Muscle of leg (tissue), 11 donors: ENCODE measurements around the gene CENPA. TPM values are rescaled to one million over a fixed set of nuclear protein-coding genes. Genes with fewer than 3 reads are reported as not detected.
"Not testable (repeated sequence)": the region's sequence is repeated elsewhere in the genome, so short reads cannot be mapped to it uniquely, and the experiment has no call there.

ENCODE experiments used
- DNase-seq: peaks from one replicate; pipeline ENCODE4 v3.0.0; 2013
- H3K27ac ChIP-seq: one replicate; pipeline ENCODE4 v1.5.1; 2013; ENCODE audit warnings: mild to moderate bottlenecking, low read length, control low read depth
- H3K27me3 ChIP-seq: one replicate; pipeline ENCODE4 v1.6.1; 2013; ENCODE audit warnings: low read length; ENCODE audit not compliant: control insufficient read depth, insufficient read depth
- H3K36me3 ChIP-seq: one replicate; pipeline ENCODE4 v1.6.1; 2013; ENCODE audit warnings: low read length; ENCODE audit not compliant: control insufficient read depth, insufficient read depth
- H3K4me1 ChIP-seq: one replicate; pipeline ENCODE4 v1.6.1; 2013; ENCODE audit warnings: low read length; ENCODE audit not compliant: control insufficient read depth, insufficient read depth
- H3K4me3 ChIP-seq: one replicate; pipeline ENCODE4 v1.5.1; 2013; ENCODE audit warnings: low read length, control low read depth
- H3K9me3 ChIP-seq: replicated peaks from 2 replicates; pipeline ENCODE4 v1.6.1; 2013; ENCODE audit warnings: low read depth, low read length; ENCODE audit not compliant: control insufficient read depth
- WGBS: methylation state at CpG from one replicate; pipeline ENCODE4 v1.1.5; 2013; ENCODE audit warnings: missing lambda C conversion rate; ENCODE audit not compliant: insufficient coverage; 5-methylcytosine and 5-hydroxymethylcytosine counted together
- polyA plus RNA-seq, 8 donors: library from polyadenylated mRNA; unstranded; fragments of 120-200 nt; gene quantifications; one replicate each; pipeline versions ENCODE4 v1.2.1 to v1.2.3, GENCODE V29; 2013; ENCODE audit warnings: inconsistent platforms in 1 of 8, low replicate concordance in 1 of 8; ENCODE audit not compliant: insufficient read length in 8 of 8, insufficient read depth in 1 of 8
- total RNA-seq: library from RNA; stranded (reverse); fragments of 120-200 nt; gene quantifications from one replicate; pipeline ENCODE4 v1.2.4, GENCODE V29; 2013

CENPA gene
- total and polyA plus RNA-seq, 9 donors, result 4.3 to 10.8 (median 8.4) TPM

GRCh38 chr2:26811261-26811660 lies 25.4 kb downstream of the CENPA start:
- H3K9me3 ChIP-seq, result no peaks in the 10 kb centered on the region
- H3K36me3 ChIP-seq, result no peaks in the 10 kb centered on the region
- no peak overlapping the region for H3K27ac ChIP-seq
- DNase-seq, result no peak
- 80% methylated on average over 8 of the region's 8 CpGs for WGBS
- no peaks in the 10 kb centered on the region for H3K4me1 ChIP-seq
- H3K4me3 ChIP-seq, result no peak overlapping the region
- peaks cover 6% of the 10 kb centered on the region for H3K27me3 ChIP-seq

GRCh38 chr2:26811791-26812694 lies 26.2 kb downstream of the CENPA start:
- Histone ChIP-seq H3K36me3 (no peaks in the 10 kb centered on the region), H3K27ac (no peak overlapping the region), H3K9me3 (no peaks in the 10 kb centered on the region), H3K4me3 (no peak overlapping the region), H3K4me1 (no peaks in the 10 kb centered on the region), H3K27me3 (peaks cover 6% of the 10 kb centered on the region)
- 54% methylated on average over 10 of the region's 14 CpGs for WGBS
- DNase-seq, result no peak

- 91% methylated on average over 3 of the region's 3 CpGs for WGBS
- no peaks in the 10 kb centered on the region for H3K9me3 ChIP-seq
- no peak overlapping the region for H3K4me3 ChIP-seq
- H3K4me1 ChIP-seq, result no peaks in the 10 kb centered on the region
- DNase-seq, result no peak
- H3K36me3 ChIP-seq, result no peaks in the 10 kb centered on the region
- H3K27ac ChIP-seq, result no peak overlapping the region
- H3K27me3 ChIP-seq, result peaks cover 6% of the 10 kb centered on the region
These were observed 26.9 kb downstream of the CENPA start for GRCh38 chr2:26812731-26813130.

GRCh38 chr2:26814072-26814765 lies 28.4 kb downstream of the CENPA start:
- not testable (repeated sequence) for H3K9me3 ChIP-seq, H3K27ac ChIP-seq, DNase-seq, H3K36me3 ChIP-seq, H3K4me3 ChIP-seq, H3K4me1 ChIP-seq
- peaks cover 14% of the 10 kb centered on the region for H3K27me3 ChIP-seq
- 85% methylated on average over 41 of the region's 52 CpGs for WGBS

GRCh38 chr2:26816893-26817292 lies 31.0 kb downstream of the CENPA start:
- H3K36me3 ChIP-seq, result no peaks in the 10 kb centered on the region
- DNase-seq, result no peak
- H3K27ac ChIP-seq, result no peak overlapping the region
- H3K9me3 ChIP-seq, result no peaks in the 10 kb centered on the region
- H3K4me1 ChIP-seq, result no peaks in the 10 kb centered on the region
- H3K4me3 ChIP-seq, result no peak overlapping the region
- 32% methylated on average over 2 of the region's 3 CpGs for WGBS
- peaks cover 13% of the 10 kb centered on the region for H3K27me3 ChIP-seq

- no peaks in the 10 kb centered on the region for H3K4me1 ChIP-seq
- no peaks in the 10 kb centered on the region for H3K9me3 ChIP-seq
- no peak overlapping the region for H3K27ac ChIP-seq
- 71% methylated on average over 4 of the region's 5 CpGs for WGBS
- H3K27me3 ChIP-seq, result peaks cover 10% of the 10 kb centered on the region
- no peak for DNase-seq
- no peaks in the 10 kb centered on the region for H3K36me3 ChIP-seq
- H3K4me3 ChIP-seq, result no peak overlapping the region
These were observed 32.4 kb downstream of the CENPA start for GRCh38 chr2:26818255-26818654.

GRCh38 chr2:26818972-26819371 lies 33.1 kb downstream of the CENPA start:
- DNase-seq, result no peak
- Histone ChIP-seq H3K9me3 (no peaks in the 10 kb centered on the region), H3K4me1 (no peaks in the 10 kb centered on the region), H3K36me3 (no peaks in the 10 kb centered on the region), H3K4me3 (no peak overlapping the region), H3K27me3 (peaks cover 10% of the 10 kb centered on the region), H3K27ac (no peak overlapping the region)
- WGBS, result 47% methylated on average over 4 of the region's 6 CpGs

- no peaks in the 10 kb centered on the region for H3K4me1 ChIP-seq
- H3K36me3 ChIP-seq, result no peaks in the 10 kb centered on the region
- 60% methylated on average over 1 of the region's 7 CpGs for WGBS
- H3K27ac ChIP-seq, result no peak overlapping the region
- H3K27me3 ChIP-seq, result peaks cover 10% of the 10 kb centered on the region
- H3K9me3 ChIP-seq, result no peaks in the 10 kb centered on the region
- H3K4me3 ChIP-seq, result no peak overlapping the region
- no peak for DNase-seq
These were observed 35.1 kb downstream of the CENPA start for GRCh38 chr2:26820932-26821331.

- no peak overlapping the region for H3K27ac ChIP-seq
- DNase-seq, result no peak
- no peak overlapping the region for H3K4me3 ChIP-seq
- H3K4me1 ChIP-seq, result no peaks in the 10 kb centered on the region
- whole genome bisulfite sequencing, result no CpG with 5 or more reads among the region's 6 CpGs
- no peaks in the 10 kb centered on the region for H3K9me3 ChIP-seq
- H3K36me3 ChIP-seq, result no peaks in the 10 kb centered on the region
- peaks cover 10% of the 10 kb centered on the region for H3K27me3 ChIP-seq
These were observed 37.0 kb downstream of the CENPA start for GRCh38 chr2:26822877-26823276.

- H3K4me3 ChIP-seq, result no peak overlapping the region
- no peak for DNase-seq
- 45% methylated on average over 4 of the region's 6 CpGs for WGBS
- no peaks in the 10 kb centered on the region for H3K36me3 ChIP-seq
- H3K4me1 ChIP-seq, result no peaks in the 10 kb centered on the region
- no peaks in the 10 kb centered on the region for H3K9me3 ChIP-seq
- peaks cover 16% of the 10 kb centered on the region for H3K27me3 ChIP-seq
- H3K27ac ChIP-seq, result no peak overlapping the region
These were observed 52.5 kb downstream of the CENPA start for GRCh38 chr2:26838121-26838906.
